ENCODE measurements around the gene MYNN.

DNA sequence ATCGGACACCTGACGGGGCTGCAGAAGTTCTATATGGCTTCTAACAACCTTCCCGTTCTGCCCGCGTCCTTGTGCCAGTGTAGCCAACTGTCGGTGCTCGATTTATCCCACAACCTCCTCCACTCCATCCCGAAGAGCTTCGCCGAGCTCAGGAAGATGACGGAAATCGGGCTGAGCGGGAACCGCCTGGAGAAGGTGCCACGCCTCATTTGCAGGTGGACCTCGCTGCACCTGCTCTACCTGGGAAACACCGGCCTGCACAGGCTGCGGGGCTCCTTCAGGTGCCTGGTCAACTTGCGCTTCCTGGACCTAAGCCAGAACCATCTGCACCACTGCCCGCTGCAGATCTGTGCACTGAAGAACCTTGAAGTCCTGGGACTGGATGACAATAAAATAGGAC, 49.3 kb downstream of the MYNN start:
- TF ChIP-seq FOXA2 (IDR thresholded peaks at IDR 0.05) = no peak
- TF ChIP-seq, protein P1, sequence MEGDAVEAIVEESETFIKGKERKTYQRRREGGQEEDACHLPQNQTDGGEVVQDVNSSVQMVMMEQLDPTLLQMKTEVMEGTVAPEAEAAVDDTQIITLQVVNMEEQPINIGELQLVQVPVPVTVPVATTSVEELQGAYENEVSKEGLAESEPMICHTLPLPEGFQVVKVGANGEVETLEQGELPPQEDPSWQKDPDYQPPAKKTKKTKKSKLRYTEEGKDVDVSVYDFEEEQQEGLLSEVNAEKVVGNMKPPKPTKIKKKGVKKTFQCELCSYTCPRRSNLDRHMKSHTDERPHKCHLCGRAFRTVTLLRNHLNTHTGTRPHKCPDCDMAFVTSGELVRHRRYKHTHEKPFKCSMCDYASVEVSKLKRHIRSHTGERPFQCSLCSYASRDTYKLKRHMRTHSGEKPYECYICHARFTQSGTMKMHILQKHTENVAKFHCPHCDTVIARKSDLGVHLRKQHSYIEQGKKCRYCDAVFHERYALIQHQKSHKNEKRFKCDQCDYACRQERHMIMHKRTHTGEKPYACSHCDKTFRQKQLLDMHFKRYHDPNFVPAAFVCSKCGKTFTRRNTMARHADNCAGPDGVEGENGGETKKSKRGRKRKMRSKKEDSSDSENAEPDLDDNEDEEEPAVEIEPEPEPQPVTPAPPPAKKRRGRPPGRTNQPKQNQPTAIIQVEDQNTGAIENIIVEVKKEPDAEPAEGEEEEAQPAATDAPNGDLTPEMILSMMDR (IDR thresholded peaks at IDR 0.05; ENCODE audit: low read depth, low read length, missing input control) = no peak
- TF ChIP-seq, protein P2, sequence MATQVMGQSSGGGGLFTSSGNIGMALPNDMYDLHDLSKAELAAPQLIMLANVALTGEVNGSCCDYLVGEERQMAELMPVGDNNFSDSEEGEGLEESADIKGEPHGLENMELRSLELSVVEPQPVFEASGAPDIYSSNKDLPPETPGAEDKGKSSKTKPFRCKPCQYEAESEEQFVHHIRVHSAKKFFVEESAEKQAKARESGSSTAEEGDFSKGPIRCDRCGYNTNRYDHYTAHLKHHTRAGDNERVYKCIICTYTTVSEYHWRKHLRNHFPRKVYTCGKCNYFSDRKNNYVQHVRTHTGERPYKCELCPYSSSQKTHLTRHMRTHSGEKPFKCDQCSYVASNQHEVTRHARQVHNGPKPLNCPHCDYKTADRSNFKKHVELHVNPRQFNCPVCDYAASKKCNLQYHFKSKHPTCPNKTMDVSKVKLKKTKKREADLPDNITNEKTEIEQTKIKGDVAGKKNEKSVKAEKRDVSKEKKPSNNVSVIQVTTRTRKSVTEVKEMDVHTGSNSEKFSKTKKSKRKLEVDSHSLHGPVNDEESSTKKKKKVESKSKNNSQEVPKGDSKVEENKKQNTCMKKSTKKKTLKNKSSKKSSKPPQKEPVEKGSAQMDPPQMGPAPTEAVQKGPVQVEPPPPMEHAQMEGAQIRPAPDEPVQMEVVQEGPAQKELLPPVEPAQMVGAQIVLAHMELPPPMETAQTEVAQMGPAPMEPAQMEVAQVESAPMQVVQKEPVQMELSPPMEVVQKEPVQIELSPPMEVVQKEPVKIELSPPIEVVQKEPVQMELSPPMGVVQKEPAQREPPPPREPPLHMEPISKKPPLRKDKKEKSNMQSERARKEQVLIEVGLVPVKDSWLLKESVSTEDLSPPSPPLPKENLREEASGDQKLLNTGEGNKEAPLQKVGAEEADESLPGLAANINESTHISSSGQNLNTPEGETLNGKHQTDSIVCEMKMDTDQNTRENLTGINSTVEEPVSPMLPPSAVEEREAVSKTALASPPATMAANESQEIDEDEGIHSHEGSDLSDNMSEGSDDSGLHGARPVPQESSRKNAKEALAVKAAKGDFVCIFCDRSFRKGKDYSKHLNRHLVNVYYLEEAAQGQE (IDR thresholded peaks at IDR 0.05) = no peak
- no peak for TF ChIP-seq RAD21 (IDR thresholded peaks at IDR 0.05)
- TF ChIP-seq, protein P3, sequence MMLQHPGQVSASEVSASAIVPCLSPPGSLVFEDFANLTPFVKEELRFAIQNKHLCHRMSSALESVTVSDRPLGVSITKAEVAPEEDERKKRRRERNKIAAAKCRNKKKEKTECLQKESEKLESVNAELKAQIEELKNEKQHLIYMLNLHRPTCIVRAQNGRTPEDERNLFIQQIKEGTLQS (IDR thresholded peaks at IDR 0.05) = no peak

Data from liver (tissue), 3 donors.